Liver (tissue), 3 donors: Measurements from ENCODE around the gene LOXHD1.

Source experiments
- ATF3 ChIP-seq: IDR thresholded peaks from 2 replicates; pipeline ENCODE4 v1.6.1; 2016; ENCODE audit warnings: antibody characterized with exemption
- CTCF ChIP-seq: fragments of 150-350 bp; IDR thresholded peaks from 2 replicates; pipeline ENCODE4 v1.5.1; 2017; ENCODE audit warnings: improper control_type of control experiment, low read depth, low read length; ENCODE audit not compliant: missing input control
- FOXA2 ChIP-seq: IDR thresholded peaks from 2 replicates; pipeline ENCODE4 v1.6.1; 2016; ENCODE audit warnings: antibody characterized with exemption
- GABPA ChIP-seq, 2 donors: IDR thresholded peaks in 1 of 2; conservative IDR thresholded peaks in 1 of 2; 2 replicates each; pipeline ENCODE4 v1.6.1; 2016; ENCODE audit warnings: antibody characterized with exemption in 2 of 2, mild to moderate bottlenecking in 1 of 2, moderate library complexity in 1 of 2
- MAX ChIP-seq: IDR thresholded peaks from 2 replicates; pipeline ENCODE4 v1.6.1; 2016; ENCODE audit warnings: antibody characterized with exemption
- ZBTB33 ChIP-seq: IDR thresholded peaks from 2 replicates; pipeline ENCODE4 v1.6.1; 2016; ENCODE audit warnings: antibody characterized with exemption
- donor health status: healthy.
- donor health status: healthy.

- TF ChIP-seq CTCF: no peak
- TF ChIP-seq ZBTB33: no peak
- TF ChIP-seq GABPA (IDR thresholded peaks at IDR 0.05 in 1 of 2, conservative IDR thresholded peaks at IDR 0.05 in 1 of 2): no peak
- no peak for TF ChIP-seq ATF3
- no peak for TF ChIP-seq FOXA2
- TF ChIP-seq MAX: no peak
Observed at GRCh38 chr18:46445522-46446313, 211.3 kb downstream of the LOXHD1 start.
